GM19438 (cell line): ENCODE measurements around the gene LAMA2.
"Not testable (repeated sequence)": the region's sequence is repeated elsewhere in the genome, so short reads cannot be mapped to it uniquely, and the experiment has no call there.

Experiments
- ATAC-seq: cut with Tn5 transposase; IDR thresholded peaks from one replicate; pipeline ENCODE4 v1.9.1; 2021; ENCODE audit warnings: low read depth; ENCODE audit not compliant: unreplicated experiment

Gene LAMA2

DNA sequence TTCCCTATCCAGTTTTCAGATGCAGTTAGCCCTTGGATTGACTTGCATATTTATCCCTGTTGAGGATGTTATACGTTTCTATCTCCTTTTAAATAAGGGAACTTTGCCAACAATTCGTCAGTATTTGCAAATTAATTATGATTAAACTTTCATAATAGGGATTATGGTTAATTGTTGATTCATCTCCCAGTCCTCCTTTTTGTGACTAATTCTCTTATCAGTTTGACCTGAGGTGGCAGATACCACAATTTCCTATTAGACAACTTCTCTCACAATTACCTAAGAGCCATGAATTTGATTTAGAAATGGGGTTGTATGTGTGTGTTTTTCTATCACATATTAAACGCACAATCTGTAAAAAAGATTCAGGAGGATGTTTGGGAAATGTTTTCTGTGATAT is 172.9 kb downstream of the LAMA2 start:
- no peak for ATAC-seq

DNA sequence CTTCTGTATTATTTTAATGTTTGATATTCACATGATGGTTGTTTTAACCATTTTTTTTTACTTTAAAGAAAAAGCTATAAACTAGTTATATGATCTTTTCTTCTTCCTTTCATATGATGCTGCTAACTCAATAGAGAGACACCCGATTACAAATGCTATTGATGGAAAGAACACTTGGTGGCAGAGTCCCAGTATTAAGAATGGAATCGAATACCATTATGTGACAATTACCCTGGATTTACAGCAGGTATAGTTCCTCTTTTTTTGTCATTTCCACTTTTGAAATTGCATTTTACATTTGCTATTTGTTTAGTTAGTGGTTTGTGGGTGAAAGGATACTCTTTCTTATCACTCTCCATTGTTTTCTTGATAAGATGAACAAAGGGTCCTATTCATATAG is 176.7 kb downstream of the LAMA2 start:
- ATAC-seq: no peak

DNA sequence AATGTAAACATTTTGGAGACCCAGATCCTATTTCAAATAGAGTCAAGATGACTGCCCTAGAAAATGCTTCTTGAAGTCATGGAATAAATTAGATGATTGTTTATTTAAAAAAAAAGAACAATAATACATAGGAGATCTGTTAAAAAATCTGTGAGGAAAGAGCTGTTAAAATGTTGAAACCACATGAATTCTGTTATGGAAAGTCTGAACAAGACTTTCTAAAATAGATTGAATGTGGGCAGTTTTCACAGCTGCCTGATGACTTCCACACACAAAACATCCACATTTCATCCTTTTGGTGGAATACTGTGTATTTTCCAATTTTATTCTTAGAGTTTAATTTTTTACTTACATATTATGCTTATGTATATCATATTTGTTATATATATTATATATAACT is 186.1 kb downstream of the LAMA2 start:
- ATAC-seq: no peak

DNA sequence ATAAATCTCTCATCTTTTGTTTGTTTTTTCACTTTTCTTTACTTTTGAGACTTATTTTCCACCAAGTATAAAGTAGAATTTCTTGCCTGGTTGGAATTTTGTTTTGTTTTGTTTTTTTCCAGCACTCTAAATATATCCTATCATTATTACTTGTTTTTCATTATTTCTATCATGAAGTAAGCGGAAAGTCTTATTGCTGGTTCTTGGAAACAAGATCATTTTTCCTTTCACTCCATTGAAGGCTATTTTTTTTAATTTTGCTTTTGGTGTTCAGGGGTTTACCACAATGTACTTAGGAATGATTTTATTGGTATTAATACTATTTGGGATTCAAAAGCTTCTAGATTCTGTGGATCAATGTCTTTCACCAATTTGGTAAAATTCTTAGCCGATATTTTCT is 190.1 kb downstream of the LAMA2 start:
- no peak for ATAC-seq

DNA sequence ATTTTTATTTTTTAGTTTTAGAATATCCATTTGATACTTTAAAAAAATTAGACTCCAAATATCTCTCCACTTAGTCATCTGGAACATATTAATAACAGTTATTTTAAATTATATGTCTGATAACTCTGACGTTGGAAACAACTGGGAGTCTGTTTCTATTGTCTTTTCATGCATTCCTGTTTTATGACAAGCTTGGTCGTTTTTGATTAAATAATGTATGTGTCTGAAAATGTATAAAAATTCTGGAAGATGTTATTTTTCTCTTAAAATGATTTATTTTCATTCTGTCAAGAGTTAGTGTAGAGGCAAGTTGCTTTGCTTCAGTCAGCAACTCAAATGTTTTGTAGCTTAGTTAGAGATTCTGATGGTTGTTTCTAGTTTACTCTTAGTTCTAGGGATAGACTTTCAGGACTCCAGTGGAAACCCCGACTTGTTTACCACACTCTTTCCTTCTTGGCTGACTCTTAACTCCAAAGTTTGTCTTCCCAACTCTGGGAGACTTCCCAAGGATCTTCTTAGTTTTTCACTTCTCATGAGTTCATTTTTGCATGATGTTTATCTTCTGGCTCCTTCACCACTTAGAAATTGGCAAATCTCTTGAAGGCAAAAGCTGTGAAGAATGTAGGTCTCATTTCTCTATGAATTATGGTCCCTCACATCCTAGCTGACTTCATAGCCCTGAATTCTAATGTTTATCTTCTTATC is 190.9 kb downstream of the LAMA2 start:
- ATAC-seq: no peak

DNA sequence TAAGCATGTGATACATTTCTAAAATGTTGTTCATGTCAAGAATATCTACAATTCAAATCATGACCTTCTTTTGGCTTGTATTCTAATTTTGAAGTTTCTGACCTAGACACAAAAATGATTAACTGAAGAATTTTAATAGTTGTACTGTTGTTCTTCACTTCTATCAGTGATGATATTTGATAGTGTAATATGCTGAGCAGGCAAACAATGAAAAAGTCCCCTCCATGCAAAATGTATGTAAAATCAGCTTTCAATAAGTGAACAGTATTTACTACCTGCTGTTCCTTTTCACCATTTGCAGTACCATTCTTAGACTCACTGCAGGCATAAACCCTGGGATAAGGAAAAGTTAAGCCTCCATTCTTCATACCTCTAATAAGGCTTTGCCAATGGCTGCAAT is 201.5 kb downstream of the LAMA2 start:
- ATAC-seq: no peak

DNA sequence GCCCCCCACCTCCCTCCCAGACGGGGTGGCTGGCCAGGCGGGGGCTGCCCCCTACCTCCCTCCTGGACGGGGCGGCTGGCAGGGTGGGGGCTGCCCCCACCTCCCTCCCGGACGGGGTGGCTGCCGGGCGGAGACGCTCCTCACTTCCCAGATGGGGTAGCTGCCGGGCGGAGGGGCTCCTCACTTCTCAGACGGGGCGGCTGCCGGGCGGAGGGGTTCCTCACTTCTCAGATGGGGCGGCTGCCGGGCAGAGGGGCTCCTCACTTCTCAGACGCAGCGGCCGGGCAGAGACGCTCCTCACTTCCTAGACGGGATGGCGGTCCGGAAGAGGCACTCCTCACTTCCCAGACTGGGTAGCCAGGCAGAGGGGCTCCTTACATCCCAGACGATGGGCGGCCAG is 205.5 kb downstream of the LAMA2 start:
- ATAC-seq: not testable (repeated sequence)

DNA sequence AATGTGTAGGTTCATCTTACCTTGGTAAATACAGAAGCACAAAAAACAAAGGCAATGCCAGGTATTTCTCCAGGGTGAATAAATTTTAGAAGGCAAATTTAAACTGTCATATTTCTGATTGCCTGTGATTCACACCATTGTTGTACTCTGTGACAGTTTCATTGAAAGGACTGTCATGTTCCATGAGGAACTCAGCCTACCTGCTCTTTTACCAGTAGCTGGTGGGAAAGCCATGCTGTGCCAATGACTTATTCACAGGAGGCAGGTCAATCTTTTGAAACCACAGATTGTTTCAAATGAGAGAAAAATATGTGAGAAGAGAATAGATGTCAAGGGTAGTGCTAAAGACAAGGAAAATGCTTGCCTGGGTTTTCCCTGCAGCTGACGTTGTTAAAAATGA is 206.4 kb downstream of the LAMA2 start:
- no peak for ATAC-seq

DNA sequence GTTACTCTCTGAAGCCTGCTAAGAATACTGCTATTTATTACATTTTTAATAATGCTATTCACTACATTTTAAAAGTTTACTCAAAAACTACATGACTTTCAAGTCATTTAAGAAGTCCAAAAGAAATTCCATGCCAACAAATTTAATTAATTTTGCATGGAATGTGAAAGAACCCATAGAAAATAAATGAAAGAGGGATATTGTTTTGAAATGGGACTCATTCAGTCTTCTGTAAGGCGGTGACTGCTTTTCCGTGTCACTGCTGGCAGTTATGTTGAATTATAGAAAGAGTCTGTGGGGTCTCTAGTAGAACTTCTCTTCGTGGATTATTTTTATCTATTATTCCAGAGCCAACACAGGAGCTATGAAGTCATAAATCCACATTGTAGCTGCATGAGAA is 211.2 kb downstream of the LAMA2 start:
- no peak for ATAC-seq

DNA sequence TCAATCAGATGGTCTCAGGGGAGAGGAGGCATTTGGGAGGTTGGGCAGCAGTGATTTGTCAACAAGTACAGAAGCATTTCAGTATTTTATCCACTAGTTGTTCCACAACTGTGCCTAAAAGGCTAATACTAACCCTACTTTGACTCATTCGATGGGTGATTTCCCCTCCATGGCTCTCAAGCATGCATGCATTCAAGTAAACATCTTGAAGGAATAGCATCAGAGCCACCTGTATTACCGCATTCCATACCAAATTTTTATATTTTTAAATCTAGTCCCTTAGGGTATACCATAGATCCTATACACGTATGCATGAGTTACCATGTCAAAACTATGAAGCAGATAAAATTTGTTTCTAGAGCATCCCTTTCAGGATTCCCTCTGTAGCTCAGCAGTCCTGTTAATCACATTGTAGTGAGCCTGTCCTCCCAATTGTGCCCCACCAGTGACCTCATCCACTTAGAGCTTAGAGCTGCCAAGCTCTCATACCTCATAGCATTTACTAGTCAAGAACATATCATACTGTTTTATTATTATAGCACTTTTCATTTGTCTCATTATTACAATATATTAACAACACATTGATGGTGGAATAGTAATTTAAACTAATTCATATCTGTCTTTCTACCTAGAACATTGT is 213.8 kb downstream of the LAMA2 start:
- ATAC-seq: no peak

DNA sequence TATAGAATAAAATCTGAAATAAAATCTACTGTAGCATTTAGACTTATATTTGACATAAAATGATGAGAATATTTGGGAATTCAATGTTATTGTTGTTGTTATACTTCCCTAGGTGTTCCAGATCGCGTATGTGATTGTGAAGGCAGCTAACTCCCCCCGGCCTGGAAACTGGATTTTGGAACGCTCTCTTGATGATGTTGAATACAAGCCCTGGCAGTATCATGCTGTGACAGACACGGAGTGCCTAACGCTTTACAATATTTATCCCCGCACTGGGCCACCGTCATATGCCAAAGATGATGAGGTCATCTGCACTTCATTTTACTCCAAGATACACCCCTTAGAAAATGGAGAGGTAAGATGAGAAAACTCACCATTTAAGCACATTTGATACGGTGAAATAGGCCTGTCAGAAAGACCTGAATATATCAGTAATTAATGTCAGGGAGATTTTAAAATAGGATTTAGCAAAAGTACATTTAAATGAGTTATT is 215.2 kb downstream of the LAMA2 start:
- ATAC-seq: no peak

DNA sequence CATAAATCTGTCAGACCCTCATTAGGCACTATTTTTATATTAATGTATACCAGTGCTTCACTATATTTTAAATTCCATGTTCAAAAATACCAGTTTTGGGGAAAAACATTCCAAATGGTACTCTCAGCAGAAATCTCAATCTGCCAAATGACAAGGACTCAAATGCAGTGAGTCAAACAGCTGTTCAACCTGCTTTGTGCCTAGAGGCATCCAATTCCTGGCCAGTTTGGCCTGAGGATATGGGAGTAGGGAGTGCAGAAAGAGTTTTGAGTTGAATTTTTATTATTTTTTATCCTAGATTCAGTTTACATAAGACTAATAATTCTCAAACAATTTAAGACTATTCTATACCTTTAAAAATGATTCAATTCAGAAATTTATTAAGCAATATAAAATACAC is 216.8 kb downstream of the LAMA2 start:
- ATAC-seq: no peak

DNA sequence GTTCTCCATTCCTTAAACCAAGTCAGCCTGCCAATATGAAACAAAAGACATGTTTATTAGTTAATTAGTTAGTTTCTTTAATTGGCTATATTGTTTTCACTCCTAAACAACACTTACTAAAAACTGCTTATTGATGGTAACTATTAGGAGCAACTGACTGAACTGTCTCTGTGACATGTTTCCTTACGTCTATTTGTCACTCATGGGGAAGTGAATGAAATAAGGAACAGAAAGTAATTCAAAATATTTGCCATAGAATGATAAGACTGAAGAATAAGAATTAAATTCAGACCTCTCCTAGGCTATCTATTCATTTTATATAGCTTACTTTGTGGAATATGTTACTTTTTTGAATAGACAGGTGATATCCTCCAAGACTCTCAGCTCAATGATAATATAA is 217.2 kb downstream of the LAMA2 start:
- ATAC-seq: no peak

DNA sequence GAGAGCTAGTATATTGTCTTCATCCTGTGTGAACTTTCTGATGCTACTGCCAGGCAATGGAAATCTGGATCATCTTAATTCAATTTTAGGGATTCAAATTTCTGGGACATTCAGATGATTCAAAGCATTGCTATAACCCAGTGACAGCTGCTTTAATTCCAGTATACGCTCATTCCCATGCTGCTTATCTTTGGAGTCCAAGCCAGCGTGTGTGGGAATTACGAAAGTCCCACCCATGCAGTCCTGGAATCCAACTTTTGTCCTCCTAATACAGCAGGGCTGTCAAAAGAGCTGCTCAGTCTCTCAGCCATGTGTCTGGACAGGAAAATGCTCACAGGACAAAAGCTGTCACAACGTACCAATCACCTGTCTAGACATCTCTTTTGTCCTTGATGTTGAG is 219.8 kb downstream of the LAMA2 start:
- ATAC-seq: no peak

DNA sequence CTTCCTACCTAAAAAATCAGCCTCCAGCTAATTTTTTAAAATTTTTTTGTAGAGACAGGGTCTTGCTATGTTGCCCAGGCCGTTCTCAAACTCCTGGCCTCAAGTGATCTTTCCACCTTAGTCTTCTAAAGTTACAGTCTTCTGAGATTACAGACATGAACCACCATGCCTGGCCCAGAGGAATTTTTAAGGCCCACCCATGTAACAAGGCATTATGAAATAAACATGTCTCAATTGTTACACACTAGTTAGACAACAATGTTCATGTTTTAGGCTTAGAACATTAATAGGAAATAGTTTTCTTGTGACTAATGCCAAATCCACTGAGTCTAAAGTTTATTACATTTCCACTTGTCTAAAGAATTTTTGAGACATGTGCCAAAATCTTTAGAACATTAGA is 221.2 kb downstream of the LAMA2 start:
- ATAC-seq: no peak

DNA sequence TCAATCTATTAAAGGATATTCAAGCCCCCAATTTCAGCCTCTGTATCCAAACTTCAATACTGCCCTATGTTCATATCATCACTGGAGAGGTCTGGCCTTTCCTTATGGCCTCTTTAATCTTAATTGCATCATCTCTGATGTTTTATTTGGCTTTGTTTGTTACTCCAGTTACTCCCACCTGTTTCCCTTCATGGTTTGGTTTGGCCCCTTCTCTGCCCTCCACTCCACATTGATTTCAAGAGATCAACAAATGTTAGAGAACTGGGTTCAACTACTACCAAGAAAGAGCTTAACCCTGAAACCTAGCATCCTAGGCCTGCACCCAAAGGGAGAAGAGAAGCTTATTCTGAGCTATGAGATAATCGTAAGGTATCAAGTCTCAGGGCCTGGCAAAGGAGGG is 221.6 kb downstream of the LAMA2 start:
- no peak for ATAC-seq

DNA sequence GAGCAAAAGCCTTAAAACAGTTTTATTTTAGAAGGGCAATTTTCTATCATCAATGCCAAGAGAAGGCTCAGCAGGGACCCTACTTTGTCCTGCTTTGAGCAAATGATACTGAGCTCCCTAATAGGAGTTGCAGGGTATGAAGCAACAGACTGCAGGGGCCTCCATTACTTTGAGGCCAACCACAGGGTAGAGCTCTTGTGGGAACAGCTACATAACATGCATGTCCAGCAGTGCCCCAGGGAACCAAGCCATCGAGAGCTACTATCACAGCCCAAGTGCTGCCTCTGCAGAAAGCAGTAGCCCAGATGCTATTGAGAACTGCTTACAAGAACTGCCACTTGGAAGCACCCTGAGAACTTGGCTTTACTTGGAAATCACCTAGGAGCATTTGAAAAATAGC is 222.1 kb downstream of the LAMA2 start:
- no peak for ATAC-seq

DNA sequence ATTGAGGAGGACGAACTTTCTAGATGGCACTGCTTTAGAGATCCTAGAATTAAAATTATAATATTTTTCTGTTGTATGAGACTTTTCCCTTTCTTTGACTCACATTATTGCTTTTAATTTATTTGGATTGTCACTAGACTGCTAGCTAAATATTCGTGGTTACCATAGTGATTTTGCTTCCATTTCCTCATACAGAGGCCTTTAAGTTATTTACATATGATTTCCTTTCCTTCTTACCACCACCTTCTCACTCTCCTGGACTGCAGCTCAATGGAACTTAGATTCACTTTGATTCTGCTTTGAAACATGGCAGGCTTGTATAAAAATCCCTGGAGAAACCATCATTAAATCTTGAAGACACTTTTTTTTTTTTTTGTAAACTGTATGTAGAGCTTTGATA is 222.9 kb downstream of the LAMA2 start:
- ATAC-seq: no peak

DNA sequence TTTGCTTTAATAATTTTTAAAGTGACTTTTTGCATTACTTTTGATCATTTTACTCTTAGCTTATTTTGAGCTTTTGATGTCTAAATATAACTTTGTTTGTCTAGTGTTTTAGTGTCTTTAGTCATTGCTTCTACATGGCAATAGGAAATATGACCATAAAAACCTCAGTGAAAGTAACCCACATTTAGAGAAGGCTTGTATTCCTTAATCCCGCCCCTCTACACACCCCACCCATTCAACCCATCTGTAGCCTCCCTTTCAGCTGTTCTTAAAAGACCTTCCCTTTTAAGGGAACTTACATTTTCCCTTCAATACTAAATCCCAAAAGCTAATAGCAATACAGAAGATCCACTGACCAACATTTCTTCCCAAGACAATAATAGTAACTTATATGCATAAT is 225.4 kb downstream of the LAMA2 start:
- ATAC-seq: no peak

DNA sequence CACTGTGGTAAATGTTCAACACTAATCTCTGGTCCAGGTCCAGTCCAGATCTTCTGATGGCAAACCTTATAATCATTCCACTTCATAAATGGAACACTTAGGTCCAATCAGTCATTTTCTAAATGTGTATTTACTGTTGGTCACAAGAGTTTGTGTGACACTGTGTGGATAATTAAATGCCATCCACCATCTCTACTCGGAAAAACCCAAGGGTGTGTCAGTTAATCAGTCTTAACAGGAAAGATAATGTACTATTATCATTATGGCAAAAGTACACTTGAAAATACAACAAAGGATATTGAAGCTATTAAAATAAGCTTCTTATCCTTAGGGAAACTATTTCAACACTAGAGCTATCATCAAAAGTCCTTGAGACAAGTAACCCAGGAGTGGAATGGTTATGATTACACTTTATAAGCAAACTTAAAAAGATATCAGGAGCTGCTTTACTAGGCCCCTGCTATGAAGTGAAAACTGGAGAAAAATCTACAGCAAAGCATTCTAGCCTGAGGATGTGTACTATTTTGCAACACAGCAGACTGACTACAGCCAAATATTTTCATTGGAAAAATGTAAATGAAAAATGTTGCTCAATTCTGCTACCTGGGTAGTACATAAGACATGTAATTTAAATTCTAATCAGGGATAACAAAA is 227.9 kb downstream of the LAMA2 start:
- no peak for ATAC-seq

DNA sequence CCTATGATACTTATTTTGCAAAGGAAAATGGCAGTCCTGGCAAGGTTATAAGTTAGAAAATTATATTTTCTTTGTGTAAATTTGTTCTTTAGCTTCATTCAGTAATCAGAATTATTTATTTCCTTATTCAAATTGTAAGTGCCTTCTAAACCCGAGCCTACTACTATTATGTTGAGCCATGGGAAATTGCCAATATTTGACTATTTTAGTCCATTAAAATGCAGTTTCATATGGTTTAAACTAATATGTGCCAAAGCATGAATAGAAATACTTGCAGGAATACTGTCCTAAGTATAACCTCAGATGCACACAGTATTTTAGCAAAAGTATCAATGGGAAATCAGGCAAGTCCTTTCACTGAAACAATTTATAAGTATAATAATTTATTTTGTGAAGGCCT is 228.4 kb downstream of the LAMA2 start:
- no peak for ATAC-seq

DNA sequence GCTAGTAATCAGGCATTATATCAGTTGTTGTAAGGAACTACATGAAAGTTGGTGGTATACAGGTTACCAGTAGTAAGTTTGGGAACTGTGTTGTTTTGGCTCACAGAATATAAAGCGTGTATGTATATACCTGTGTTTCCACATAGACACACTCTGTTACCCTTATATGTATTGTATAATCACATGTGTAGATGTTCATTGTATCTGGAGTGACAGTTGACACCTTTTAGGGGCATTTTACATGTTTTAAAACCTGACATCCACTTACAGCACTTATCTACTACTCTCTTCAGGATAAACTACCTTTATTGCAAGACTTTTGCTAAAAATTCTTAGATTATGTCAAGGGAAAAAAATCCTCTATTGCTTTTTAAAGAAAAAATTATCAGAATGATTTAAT is 228.9 kb downstream of the LAMA2 start:
- ATAC-seq: no peak
